ENCODE data around the gene MITD1. TPM values are rescaled to one million over a fixed set of nuclear protein-coding genes. Genes with fewer than 3 reads are reported as not detected.
"Not testable (repeated sequence)": the region's sequence is repeated elsewhere in the genome, so short reads cannot be mapped to it uniquely, and the experiment has no call there.

The MITD1 gene
- 10 to 100 TPM; 67.4 to 75.5 TPM for total RNA-seq

DNA sequence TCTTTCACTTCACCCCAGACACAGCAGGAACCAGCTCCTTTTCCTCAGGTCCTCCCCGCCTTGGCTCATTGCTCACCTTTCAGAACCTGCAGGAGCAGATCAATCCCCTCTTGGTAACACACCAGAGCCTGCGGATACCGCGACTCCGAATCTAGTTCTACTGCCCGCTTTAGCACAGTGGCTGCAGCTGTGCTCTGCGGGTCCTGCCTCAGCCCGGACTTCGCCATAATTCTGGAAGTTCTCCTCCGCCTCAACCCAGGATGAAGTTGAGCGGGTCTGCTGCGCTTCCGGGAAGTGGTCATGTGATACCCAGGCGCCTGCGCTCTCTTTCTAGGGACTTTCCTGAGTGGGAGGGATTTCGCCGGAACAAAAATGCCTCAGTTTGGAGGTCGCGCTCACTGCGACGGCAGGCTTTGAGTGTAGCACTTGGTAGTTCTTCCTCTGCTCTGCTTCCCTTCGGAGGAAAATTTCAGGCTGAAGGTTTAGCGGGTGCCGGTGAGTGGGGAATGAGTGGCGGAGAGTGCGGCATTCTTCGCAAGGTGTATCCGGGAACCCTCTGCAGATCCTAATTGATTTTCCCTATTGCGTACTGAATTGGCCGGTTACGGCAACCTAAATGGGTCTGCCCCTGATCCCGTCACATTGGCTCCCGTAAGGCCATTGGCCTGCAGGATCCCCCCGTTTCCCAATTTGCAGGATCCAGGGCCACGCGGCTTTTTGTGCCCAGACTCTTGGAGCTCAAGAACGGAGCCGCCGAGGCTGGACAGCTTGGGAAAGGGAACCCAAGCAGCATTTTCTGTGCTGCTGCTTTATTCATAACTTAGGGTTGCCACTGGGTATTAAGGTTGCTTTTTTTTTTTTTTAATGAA lies at the start of gene MITD1, which contains the start of gene MRPL30:
MITD1 (minus strand) TSS at position 304 of the 869 bp plus-strand sequence; CDS start at position 227, 77 bp downstream.
MRPL30 (plus strand) TSS at position 430 of the 869 bp plus-strand sequence. CDS start 5,020 bp downstream, outside the sequence.
- CTCF ChIA-PET: interaction anchor here (0.6 to 1.8 kb wide), 10 partner anchors 12 to 640 kb away, joined by 3 to 7 read pairs (median 4); partner anchors contain the start of genes EIF5B and TXNDC9
- intact Hi-C loops (cut with micrococcal nuclease): loop anchor here (1.0 kb wide), 4 partner anchors 27 to 309 kb away; partner anchors contain the start of genes C2orf15, LIPT1, REV1 and TSGA10
- H3K4me3 Mint-ChIP-seq: peak within 1 kb of the TSS; percentile 98
- peak within 1 kb of the TSS; percentile 97 for H3K27ac Mint-ChIP-seq
- peaks cover 49% of the 10 kb centered on the region for H3K4me1 Mint-ChIP-seq (ENCODE audit: low read depth)
- H3K36me3 Mint-ChIP-seq: peaks cover 4% of the 10 kb centered on the region
- no peaks in the 10 kb centered on the region for H3K27me3 Mint-ChIP-seq
- POLR2A ChIA-PET: interaction anchor here (0.7 to 1.6 kb wide), 5 partner anchors 25 to 156 kb away, joined by 3 to 12 read pairs (median 8); partner anchors contain the start of genes C2orf15, EIF5B, LIPT1 and TSGA10
- H3K9me3 Mint-ChIP-seq: no peaks in the 10 kb centered on the region
- DNase-seq: peak; percentile 95

GRCh38 chr2:99217929-99218501 lies 37.2 kb upstream of the MITD1 start:
- no peak overlapping the region for H3K27ac Mint-ChIP-seq
- intact Hi-C loops (cut with micrococcal nuclease): no loop called here
- no peaks in the 10 kb centered on the region for H3K27me3 Mint-ChIP-seq
- ChIA-PET CTCF (interaction anchor here (0.5 kb wide), 1 partner anchor 16 kb away, joined by 4 read pairs; no protein-coding TSS in a partner anchor), POLR2A (interaction anchor here (0.5 to 0.7 kb wide), 2 partner anchors 9 to 1509 kb away, joined by 3 read pairs; no protein-coding TSS in a partner anchor)
- no peaks in the 10 kb centered on the region for H3K4me1 Mint-ChIP-seq (ENCODE audit: low read depth)
- peaks cover 22% of the 10 kb centered on the region for H3K36me3 Mint-ChIP-seq
- H3K9me3 Mint-ChIP-seq: no peaks in the 10 kb centered on the region
- no peak overlapping the region for H3K4me3 Mint-ChIP-seq
- DNase-seq: no peak

DNA sequence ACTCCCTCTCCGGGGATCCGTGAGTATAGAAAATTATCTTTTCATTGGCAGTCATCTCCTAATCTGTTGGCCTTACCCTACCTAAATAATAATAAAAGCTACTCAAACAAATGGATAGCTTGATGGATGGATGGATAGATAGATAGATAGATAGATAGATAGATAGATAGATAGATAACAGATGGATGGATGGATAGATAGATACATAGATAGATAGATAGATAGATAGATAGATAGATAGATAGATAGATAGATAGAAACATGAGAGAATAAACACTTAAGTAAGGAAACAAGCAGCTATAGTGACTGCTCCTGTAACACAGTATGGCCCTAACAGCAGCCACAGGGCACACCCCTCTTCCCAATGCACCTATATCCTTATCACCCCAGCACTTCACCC lies 35.2 kb upstream of the MITD1 start:
- Mint-ChIP-seq H3K27me3 (no peaks in the 10 kb centered on the region), H3K36me3 (peaks cover 14% of the 10 kb centered on the region), H3K4me1 (ENCODE audit: low read depth) (no peaks in the 10 kb centered on the region), H3K27ac (no peak overlapping the region), H3K4me3 (no peak overlapping the region), H3K9me3 (no peaks in the 10 kb centered on the region)
- no peak for DNase-seq
- CTCF ChIA-PET: no interaction called here
- intact Hi-C loops (cut with micrococcal nuclease): no loop called here
- POLR2A ChIA-PET: no interaction called here

DNA sequence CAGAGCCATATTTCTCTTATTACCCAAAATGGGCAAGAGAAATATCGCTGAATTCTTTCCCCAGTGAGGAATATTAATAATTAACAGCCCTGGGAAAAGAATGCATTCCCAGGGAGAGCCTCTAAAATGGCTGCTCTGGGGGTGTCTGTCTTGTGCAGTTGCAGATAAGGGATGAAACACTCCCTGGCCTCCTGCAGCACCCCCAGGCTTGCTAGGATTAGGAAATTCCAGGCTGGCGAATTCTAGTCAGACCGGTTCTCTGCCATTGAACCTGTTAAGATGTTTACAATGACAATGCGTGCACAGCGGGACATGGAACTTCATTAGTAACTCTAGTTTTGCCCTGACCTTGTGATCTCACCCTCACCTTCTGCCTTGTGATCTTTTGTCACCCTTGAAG lies 24.6 kb upstream of the MITD1 start:
- no peaks in the 10 kb centered on the region for H3K4me1 Mint-ChIP-seq (ENCODE audit: low read depth)
- intact Hi-C loops (cut with micrococcal nuclease): no loop called here

DNA sequence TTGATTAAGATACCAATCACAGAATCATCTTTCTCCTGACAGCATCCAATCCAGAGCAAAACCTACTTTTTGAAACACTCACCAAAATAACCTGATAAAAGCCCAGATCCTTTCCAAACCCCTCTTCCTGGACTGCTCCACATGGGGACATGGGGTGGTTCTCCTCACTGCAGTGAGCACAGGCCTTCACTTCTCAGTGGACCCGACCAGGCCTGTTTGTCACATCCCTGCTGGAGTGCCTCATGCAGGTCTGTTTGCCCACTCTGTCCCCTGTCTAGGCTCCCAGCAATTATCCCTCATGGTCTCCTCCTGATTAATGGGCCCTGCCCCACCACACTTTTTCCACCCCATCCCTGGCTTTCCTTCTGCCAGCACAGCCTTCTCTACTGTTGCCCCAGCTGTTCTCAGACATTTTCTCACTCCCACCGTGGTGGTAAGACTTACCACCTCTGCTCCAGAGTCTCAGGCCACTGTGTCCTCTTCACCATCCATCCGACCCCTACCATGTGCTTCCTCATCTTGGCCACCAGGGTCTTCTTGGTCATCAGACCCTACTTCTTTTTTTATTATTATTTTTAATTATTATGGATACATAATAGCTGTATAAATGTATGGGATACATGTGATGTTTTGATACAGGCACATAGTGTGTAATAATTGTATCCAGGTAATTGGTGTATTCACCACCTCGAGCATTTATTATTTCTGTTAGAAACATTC lies 21.3 kb upstream of the MITD1 start:
- Mint-ChIP-seq H3K27me3 (no peaks in the 10 kb centered on the region), H3K36me3 (peaks cover 12% of the 10 kb centered on the region), H3K4me1 (ENCODE audit: low read depth) (no peaks in the 10 kb centered on the region), H3K9me3 (peaks cover 4% of the 10 kb centered on the region), H3K4me3 (no peak overlapping the region), H3K27ac (peak overlapping the region; percentile 2)
- intact Hi-C loops (cut with micrococcal nuclease): no loop called here
- no peak for DNase-seq
- ChIA-PET CTCF (interaction anchor here (1.4 kb wide), 1 partner anchor 16 kb away, joined by 4 read pairs; no protein-coding TSS in a partner anchor), POLR2A (no interaction called here)

More for the DNA sequence above, 24.6 kb upstream of the MITD1 start:
- Mint-ChIP-seq H3K27me3 (no peaks in the 10 kb centered on the region), H3K9me3 (peaks cover 4% of the 10 kb centered on the region), H3K27ac (no peak overlapping the region), H3K36me3 (peaks cover 24% of the 10 kb centered on the region), H3K4me3 (no peak overlapping the region)
- ChIA-PET CTCF (no interaction called here), POLR2A (no interaction called here)
- no peak for DNase-seq

- Mint-ChIP-seq H3K27me3 (no peaks in the 10 kb centered on the region), H3K4me1 (ENCODE audit: low read depth) (no peaks in the 10 kb centered on the region), H3K27ac (no peak overlapping the region), H3K4me3 (no peak overlapping the region), H3K36me3 (peaks cover 8% of the 10 kb centered on the region), H3K9me3 (no peaks in the 10 kb centered on the region)
- CTCF ChIA-PET: no interaction called here
- POLR2A ChIA-PET: no interaction called here
- DNase-seq: no peak
- intact Hi-C loops (cut with micrococcal nuclease): no loop called here
Observed at GRCh38 chr2:99200076-99200800, 19.4 kb upstream of the MITD1 start.

GRCh38 chr2:99198103-99198841 lies 17.4 kb upstream of the MITD1 start:
- peaks cover 12% of the 10 kb centered on the region for H3K36me3 Mint-ChIP-seq
- H3K4me3 Mint-ChIP-seq: no peak overlapping the region
- ChIA-PET POLR2A (no interaction called here), CTCF (no interaction called here)
- intact Hi-C loops (cut with micrococcal nuclease): no loop called here
- H3K27ac Mint-ChIP-seq: no peak overlapping the region
- no peaks in the 10 kb centered on the region for H3K27me3 Mint-ChIP-seq
- no peaks in the 10 kb centered on the region for H3K4me1 Mint-ChIP-seq (ENCODE audit: low read depth)
- no peak for DNase-seq
- H3K9me3 Mint-ChIP-seq: no peaks in the 10 kb centered on the region

- H3K9me3 Mint-ChIP-seq; POLR2A ChIA-PET; CTCF ChIA-PET; H3K27ac Mint-ChIP-seq; H3K4me3 Mint-ChIP-seq; intact Hi-C loops (cut with micrococcal nuclease); DNase-seq; H3K27me3 Mint-ChIP-seq: not testable (repeated sequence)
- peaks cover 13% of the 10 kb centered on the region for H3K4me1 Mint-ChIP-seq (ENCODE audit: low read depth)
- H3K36me3 Mint-ChIP-seq: peaks cover 47% of the 10 kb centered on the region
Observed at GRCh38 chr2:99192364-99192763, 11.5 kb upstream of the MITD1 start.

- intact Hi-C loops (cut with micrococcal nuclease): no loop called here
- peaks cover 42% of the 10 kb centered on the region for H3K36me3 Mint-ChIP-seq
- H3K9me3 Mint-ChIP-seq: no peaks in the 10 kb centered on the region
- CTCF ChIA-PET: no interaction called here
- no peak overlapping the region for H3K27ac Mint-ChIP-seq
- POLR2A ChIA-PET: no interaction called here
- peaks cover 17% of the 10 kb centered on the region for H3K4me1 Mint-ChIP-seq (ENCODE audit: low read depth)
- H3K27me3 Mint-ChIP-seq: no peaks in the 10 kb centered on the region
- H3K4me3 Mint-ChIP-seq: no peak overlapping the region
- no peak for DNase-seq
Observed at GRCh38 chr2:99190548-99190947, 9.7 kb upstream of the MITD1 start.

DNA sequence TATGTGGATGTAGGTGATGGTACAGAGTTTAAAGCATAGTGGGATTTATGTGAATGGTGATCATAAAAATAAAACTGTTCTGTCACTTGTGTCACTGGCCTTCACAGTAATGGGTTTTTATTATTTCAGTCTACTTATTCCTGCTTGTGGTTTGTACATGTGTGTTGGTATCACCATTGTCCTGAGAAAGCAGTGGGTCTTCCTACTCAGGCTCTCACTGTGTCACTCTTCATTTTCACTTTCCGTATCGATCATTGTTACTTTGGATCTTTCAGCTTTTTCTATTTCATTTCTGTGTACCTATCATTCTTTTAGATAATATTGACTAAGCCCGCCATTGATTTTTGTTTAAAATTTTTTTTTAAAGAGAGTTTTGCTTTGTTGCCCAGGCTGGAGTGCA lies 7.5 kb upstream of the MITD1 start:
- H3K4me3 Mint-ChIP-seq: no peak overlapping the region
- POLR2A ChIA-PET: interaction anchor here (0.7 kb wide), 1 partner anchor 561 kb away, joined by 3 read pairs; no protein-coding TSS in a partner anchor
- H3K9me3 Mint-ChIP-seq: no peaks in the 10 kb centered on the region
- H3K27me3 Mint-ChIP-seq: no peaks in the 10 kb centered on the region
- H3K27ac Mint-ChIP-seq: peak overlapping the region; percentile 6
- intact Hi-C loops (cut with micrococcal nuclease): no loop called here
- H3K36me3 Mint-ChIP-seq: peaks cover 35% of the 10 kb centered on the region
- CTCF ChIA-PET: no interaction called here
- peaks cover 30% of the 10 kb centered on the region for H3K4me1 Mint-ChIP-seq (ENCODE audit: low read depth)
- DNase-seq: no peak

GRCh38 chr2:99187011-99187410 lies 6.2 kb upstream of the MITD1 start:
- intact Hi-C loops (cut with micrococcal nuclease): no loop called here
- Mint-ChIP-seq H3K4me1 (ENCODE audit: low read depth) (peaks cover 35% of the 10 kb centered on the region), H3K36me3 (peaks cover 24% of the 10 kb centered on the region), H3K4me3 (no peak overlapping the region), H3K27ac (no peak overlapping the region), H3K9me3 (no peaks in the 10 kb centered on the region), H3K27me3 (no peaks in the 10 kb centered on the region)
- CTCF ChIA-PET: no interaction called here
- DNase-seq: no peak
- POLR2A ChIA-PET: no interaction called here
